Caco-2 (cell line): Measurements from ENCODE around the gene KRT3. TPM values are rescaled to one million over a fixed set of nuclear protein-coding genes. Genes with fewer than 3 reads are reported as not detected.

Source experiments
- BruUV-seq: library from RNA; stranded (reverse); fragments of 400-500 nt; replicated peaks from 2 replicates; lab custom pipeline; 2021; lab: Mats Ljungman, UMichigan
- CTCF ChIA-PET: fragments of 300-600 bp; sonication (Branson Sonifier 250); formaldehyde crosslinking; loops from one replicate; lab custom pipeline; 2022; ENCODE audit warnings: antibody characterized with exemption; lab: Charles Lee
- POLR2A ChIA-PET: fragments of 300-600 bp; sonication (Branson Sonifier 250); formaldehyde crosslinking; loops from one replicate; lab custom pipeline; 2022; ENCODE audit warnings: antibody characterized with exemption; lab: Charles Lee
- DNase-seq, 2 experiments: peaks; one replicate each; pipeline versions ENCODE4 v3.0.0 to v3.0.0-alpha.2; 2020 to 2022
- H3K27me3 ChIP-seq: replicated peaks from 2 replicates; pipeline ENCODE4 v1.6.0; 2011; ENCODE audit warnings: low read length; ENCODE audit not compliant: control insufficient read depth, insufficient read depth
- H3K36me3 ChIP-seq: 2 replicates; pipeline ENCODE4 v1.5.1; 2011; ENCODE audit warnings: low read length; ENCODE audit not compliant: control insufficient read depth, insufficient read depth
- H3K4me1 ChIP-seq: fragments of 250-450 bp; sonication (Bioruptor Pico); 2 replicates; pipeline ENCODE4 v1.5.1; 2020; ENCODE audit warnings: mild to moderate bottlenecking
- H3K4me3 ChIP-seq: 2 replicates; pipeline ENCODE4 v1.5.1; 2011; ENCODE audit warnings: low read depth, mild to moderate bottlenecking, control low read depth, low read length
- H3K9me3 ChIP-seq: fragments of 250-450 bp; sonication (Bioruptor Pico); 2 replicates; pipeline ENCODE4 v1.5.1; 2020; ENCODE audit warnings: mild to moderate bottlenecking, moderate library complexity
- H3K27ac Mint-ChIP-seq: one replicate; pipeline ENCODE4 v1.8.0; 2022; ENCODE audit warnings: mixed read lengths; ENCODE audit not compliant: unreplicated experiment
- H3K27me3 Mint-ChIP-seq: one replicate; pipeline ENCODE4 v1.8.0; 2022; ENCODE audit warnings: mixed read lengths; ENCODE audit not compliant: insufficient read depth, unreplicated experiment
- H3K36me3 Mint-ChIP-seq: one replicate; pipeline ENCODE4 v1.8.0; 2022; ENCODE audit warnings: mild to moderate bottlenecking, mixed read lengths; ENCODE audit not compliant: insufficient read depth, unreplicated experiment
- H3K4me1 Mint-ChIP-seq: one replicate; pipeline ENCODE4 v1.8.0; 2022; ENCODE audit warnings: low read depth, mixed read lengths; ENCODE audit not compliant: unreplicated experiment
- H3K4me3 Mint-ChIP-seq: one replicate; pipeline ENCODE4 v1.8.0; 2022; ENCODE audit warnings: mild to moderate bottlenecking, moderate library complexity, mixed read lengths; ENCODE audit not compliant: unreplicated experiment
- H3K9me3 Mint-ChIP-seq: one replicate; pipeline ENCODE4 v1.8.0; 2022; ENCODE audit warnings: mixed read lengths; ENCODE audit not compliant: unreplicated experiment
- intact Hi-C: fragments of 100-400 bp; cut with micrococcal nuclease; formaldehyde crosslinking; loops from one replicate; pipeline ENCODE4 v1.10.0; 2022; ENCODE audit not compliant: unreplicated experiment
- total RNA-seq: library from RNA; stranded (reverse); gene quantifications from 2 replicates; pipeline ENCODE4 v1.2.3, GENCODE V29; 2022
- TF ChIP-seq, protein P1 (sequence below), 2 experiments: fragments of 200-600 bp in 1 of 2; IDR thresholded peaks; 1 replicate in 1 of 2; 2 replicates in 1 of 2; pipeline versions ENCODE4 v1.5.1 to v1.8.0; 2011 to 2022; ENCODE audit warnings: antibody characterized with exemption in 1 of 2, control low read depth in 1 of 2, inconsistent platforms in 1 of 2, low read depth in 1 of 2, low read length in 1 of 2, mild to moderate bottlenecking in 1 of 2, moderate library complexity in 1 of 2; ENCODE audit not compliant: insufficient read depth in 1 of 2, severe bottlenecking in 1 of 2, unreplicated experiment in 1 of 2

The KRT3 gene
- total RNA-seq, 1 experiment from 2014 or later = not detected

DNA sequence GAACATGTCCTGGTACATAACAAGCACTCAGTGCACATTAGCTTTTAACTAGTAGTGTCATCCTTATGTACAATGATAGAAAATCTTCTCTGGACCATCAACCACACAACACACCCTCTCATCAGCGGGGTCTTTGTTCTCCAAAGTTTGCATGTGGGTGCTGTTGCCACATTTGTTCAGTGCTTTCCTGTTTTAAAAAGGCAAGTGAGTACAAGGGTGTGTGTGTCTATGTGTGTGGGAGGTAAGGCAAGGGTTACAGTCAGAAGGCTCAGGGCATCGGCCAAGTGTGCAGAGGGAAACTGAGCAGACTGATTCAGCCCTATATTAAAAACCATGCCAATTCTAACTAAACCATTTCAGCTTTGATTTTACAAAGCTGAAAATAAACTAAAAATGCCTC lies 36.7 kb downstream of the KRT3 start:
- CTCF ChIA-PET = no interaction called here
- peaks cover 3% of the 10 kb centered on the region for H3K27me3 Mint-ChIP-seq
- H3K4me3 Mint-ChIP-seq = no peak overlapping the region
- H3K27ac Mint-ChIP-seq = no peak overlapping the region
- no peak for DNase-seq
- Histone ChIP-seq H3K4me1 (no peaks in the 10 kb centered on the region), H3K36me3 (no peaks in the 10 kb centered on the region), H3K9me3 (peaks cover 13% of the 10 kb centered on the region; the same call in 1 of the 2 replicates), H3K27me3 (peaks cover 1% of the 10 kb centered on the region; the same call in 1 of the 2 replicates), H3K4me3 (no peak overlapping the region)
- H3K9me3 Mint-ChIP-seq = peaks cover 19% of the 10 kb centered on the region
- H3K36me3 Mint-ChIP-seq = no peaks in the 10 kb centered on the region
- TF ChIP-seq, protein P1, sequence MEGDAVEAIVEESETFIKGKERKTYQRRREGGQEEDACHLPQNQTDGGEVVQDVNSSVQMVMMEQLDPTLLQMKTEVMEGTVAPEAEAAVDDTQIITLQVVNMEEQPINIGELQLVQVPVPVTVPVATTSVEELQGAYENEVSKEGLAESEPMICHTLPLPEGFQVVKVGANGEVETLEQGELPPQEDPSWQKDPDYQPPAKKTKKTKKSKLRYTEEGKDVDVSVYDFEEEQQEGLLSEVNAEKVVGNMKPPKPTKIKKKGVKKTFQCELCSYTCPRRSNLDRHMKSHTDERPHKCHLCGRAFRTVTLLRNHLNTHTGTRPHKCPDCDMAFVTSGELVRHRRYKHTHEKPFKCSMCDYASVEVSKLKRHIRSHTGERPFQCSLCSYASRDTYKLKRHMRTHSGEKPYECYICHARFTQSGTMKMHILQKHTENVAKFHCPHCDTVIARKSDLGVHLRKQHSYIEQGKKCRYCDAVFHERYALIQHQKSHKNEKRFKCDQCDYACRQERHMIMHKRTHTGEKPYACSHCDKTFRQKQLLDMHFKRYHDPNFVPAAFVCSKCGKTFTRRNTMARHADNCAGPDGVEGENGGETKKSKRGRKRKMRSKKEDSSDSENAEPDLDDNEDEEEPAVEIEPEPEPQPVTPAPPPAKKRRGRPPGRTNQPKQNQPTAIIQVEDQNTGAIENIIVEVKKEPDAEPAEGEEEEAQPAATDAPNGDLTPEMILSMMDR (IDR thresholded peaks at IDR 0.05; ENCODE audit: insufficient read depth in 1 of 2, low read depth in 1 of 2, low read length in 1 of 2, severe bottlenecking in 1 of 2, unreplicated experiment in 1 of 2) = no peak
- intact Hi-C loops = no loop called here
- BruUV-seq = no TSS peak
- POLR2A ChIA-PET = no interaction called here
- H3K4me1 Mint-ChIP-seq = no peaks in the 10 kb centered on the region

DNA sequence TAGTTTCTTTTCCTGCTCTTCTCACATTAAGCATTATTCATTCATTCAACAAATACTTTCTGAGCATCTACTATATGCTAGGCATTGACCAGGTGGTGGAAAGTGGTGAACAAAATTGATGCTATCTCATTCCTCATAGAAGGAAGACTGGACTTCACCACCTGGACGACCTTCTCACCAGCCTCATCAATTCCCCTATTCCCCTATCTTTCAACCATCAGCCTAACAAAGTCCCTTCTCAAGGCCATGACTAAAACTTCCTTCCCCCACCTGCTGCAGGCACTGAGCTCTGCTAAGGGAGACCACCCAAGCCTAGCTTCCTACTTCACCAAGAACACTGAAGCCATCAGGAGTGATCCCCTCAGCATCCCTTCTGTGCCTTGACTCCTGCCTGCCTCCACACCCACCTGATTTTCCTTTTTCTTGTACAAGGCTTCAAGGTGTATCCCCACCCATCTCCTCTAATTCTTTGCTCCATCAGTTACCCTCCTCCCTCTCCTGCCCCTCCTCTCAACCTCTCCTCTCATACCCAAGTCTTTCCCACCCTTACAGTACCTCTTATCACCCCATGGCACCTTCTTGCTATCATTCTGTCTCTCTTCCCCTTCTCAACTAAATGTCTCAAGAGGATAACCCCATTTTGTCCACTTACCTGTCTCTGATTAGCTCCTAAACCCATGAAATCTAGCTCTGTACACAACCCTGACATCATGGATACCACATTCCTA lies 38.3 kb downstream of the KRT3 start:
- no peak overlapping the region for H3K27ac Mint-ChIP-seq
- H3K4me1 Mint-ChIP-seq = no peaks in the 10 kb centered on the region
- BruUV-seq = no TSS peak
- ChIA-PET POLR2A (no interaction called here), CTCF (no interaction called here)
- no peaks in the 10 kb centered on the region for H3K36me3 ChIP-seq
- no peak for DNase-seq
- peaks cover 5% of the 10 kb centered on the region for H3K27me3 Mint-ChIP-seq
- H3K4me3 Mint-ChIP-seq = no peak overlapping the region
- TF ChIP-seq, protein P1 (IDR thresholded peaks at IDR 0.05; ENCODE audit: insufficient read depth in 1 of 2, low read depth in 1 of 2, low read length in 1 of 2, severe bottlenecking in 1 of 2, unreplicated experiment in 1 of 2) = no peak
- H3K9me3 Mint-ChIP-seq = peaks cover 19% of the 10 kb centered on the region
- H3K4me1 ChIP-seq = no peaks in the 10 kb centered on the region
- H3K9me3 ChIP-seq = peaks cover 13% of the 10 kb centered on the region; the same call in 1 of the 2 replicates
- no peak overlapping the region for H3K4me3 ChIP-seq
- H3K36me3 Mint-ChIP-seq = no peaks in the 10 kb centered on the region
- peaks cover 1% of the 10 kb centered on the region; the same call in 1 of the 2 replicates for H3K27me3 ChIP-seq
- intact Hi-C loops = no loop called here

DNA sequence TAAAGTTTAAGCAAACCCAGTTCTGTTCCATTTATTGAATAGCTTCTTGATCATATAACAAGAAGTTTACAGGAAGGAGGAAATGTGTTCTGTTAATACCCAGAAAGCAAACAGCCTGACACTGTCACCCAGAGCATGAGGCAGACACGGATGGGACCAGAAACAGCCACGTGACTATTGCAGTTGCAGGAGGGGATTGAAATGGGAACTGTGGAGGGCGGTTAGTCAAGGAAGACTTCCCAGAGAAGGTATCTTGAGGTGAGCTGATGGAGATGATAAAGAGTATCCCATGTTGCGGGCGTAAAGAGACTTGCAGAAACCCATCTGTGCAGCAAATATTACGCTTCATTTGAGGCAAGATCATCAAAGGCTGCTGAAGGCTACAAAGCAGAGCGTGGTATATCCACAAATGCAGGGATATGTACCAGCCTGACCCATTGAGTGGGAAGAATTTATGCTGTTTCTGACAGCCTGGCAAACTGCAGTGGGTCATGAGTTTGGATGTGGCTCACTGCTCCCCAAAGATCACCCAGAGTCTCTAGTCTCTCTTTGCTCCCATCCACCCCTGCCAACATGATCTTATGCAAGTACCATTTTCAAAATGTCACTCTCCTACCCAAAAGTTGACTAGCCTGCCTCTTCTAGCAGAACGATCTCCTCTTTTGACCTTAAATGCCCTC lies 39.5 kb downstream of the KRT3 start:
- Mint-ChIP-seq H3K4me3 (no peak overlapping the region), H3K36me3 (no peaks in the 10 kb centered on the region), H3K4me1 (no peaks in the 10 kb centered on the region), H3K27me3 (peaks cover 7% of the 10 kb centered on the region), H3K27ac (no peak overlapping the region), H3K9me3 (peaks cover 19% of the 10 kb centered on the region)
- ChIA-PET POLR2A (no interaction called here), CTCF (no interaction called here)
- TF ChIP-seq, protein P1 (IDR thresholded peaks at IDR 0.05; ENCODE audit: insufficient read depth in 1 of 2, low read depth in 1 of 2, low read length in 1 of 2, severe bottlenecking in 1 of 2, unreplicated experiment in 1 of 2) = no peak
- H3K36me3 ChIP-seq = no peaks in the 10 kb centered on the region
- H3K27me3 ChIP-seq = peaks cover 1% of the 10 kb centered on the region; the same call in 1 of the 2 replicates
- no TSS peak for BruUV-seq
- DNase-seq = no peak
- H3K4me3 ChIP-seq = no peak overlapping the region
- no peaks in the 10 kb centered on the region for H3K4me1 ChIP-seq
- intact Hi-C loops = no loop called here
- H3K9me3 ChIP-seq = peaks cover 6% of the 10 kb centered on the region; the same call in 1 of the 2 replicates
